ENCODE results near the gene DEPDC1B.
"Not testable (repeated sequence)": the region's sequence is repeated elsewhere in the genome, so short reads cannot be mapped to it uniquely, and the experiment has no call there.

Gene DEPDC1B

DNA sequence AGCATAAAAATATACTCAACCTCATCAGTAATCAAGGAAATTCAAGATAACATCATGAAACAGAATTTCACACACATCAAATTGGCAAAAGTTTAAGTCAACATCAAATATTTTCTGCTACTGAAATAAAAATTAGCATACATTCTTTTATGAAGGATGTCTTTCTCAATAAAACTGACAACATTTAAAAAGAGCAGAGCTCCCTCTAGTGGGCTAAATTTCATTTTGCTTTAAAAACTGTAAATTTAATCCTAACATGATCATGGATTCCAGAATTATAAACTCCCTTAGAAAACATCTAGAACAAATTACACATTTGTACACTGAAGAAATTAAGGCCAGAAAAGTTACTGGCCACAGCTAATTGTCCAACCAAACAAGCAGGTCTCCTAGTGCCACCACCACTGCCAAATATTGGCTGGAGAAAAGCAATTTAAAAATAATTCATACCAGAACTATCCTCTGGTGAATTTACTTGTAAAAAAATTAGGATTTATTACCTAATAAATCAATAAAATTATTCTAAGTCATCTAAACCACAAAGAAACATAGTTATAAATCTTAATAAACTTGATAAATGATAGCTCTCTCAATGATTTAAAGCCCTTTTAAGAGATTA is 31.2 kb downstream of the DEPDC1B start:
- intact Hi-C loops (cut with DNase I), result loop anchor here (2.0 kb wide), 1 partner anchor 858 kb away; no protein-coding TSS in a partner anchor
- DNase-seq, result no peak

DNA sequence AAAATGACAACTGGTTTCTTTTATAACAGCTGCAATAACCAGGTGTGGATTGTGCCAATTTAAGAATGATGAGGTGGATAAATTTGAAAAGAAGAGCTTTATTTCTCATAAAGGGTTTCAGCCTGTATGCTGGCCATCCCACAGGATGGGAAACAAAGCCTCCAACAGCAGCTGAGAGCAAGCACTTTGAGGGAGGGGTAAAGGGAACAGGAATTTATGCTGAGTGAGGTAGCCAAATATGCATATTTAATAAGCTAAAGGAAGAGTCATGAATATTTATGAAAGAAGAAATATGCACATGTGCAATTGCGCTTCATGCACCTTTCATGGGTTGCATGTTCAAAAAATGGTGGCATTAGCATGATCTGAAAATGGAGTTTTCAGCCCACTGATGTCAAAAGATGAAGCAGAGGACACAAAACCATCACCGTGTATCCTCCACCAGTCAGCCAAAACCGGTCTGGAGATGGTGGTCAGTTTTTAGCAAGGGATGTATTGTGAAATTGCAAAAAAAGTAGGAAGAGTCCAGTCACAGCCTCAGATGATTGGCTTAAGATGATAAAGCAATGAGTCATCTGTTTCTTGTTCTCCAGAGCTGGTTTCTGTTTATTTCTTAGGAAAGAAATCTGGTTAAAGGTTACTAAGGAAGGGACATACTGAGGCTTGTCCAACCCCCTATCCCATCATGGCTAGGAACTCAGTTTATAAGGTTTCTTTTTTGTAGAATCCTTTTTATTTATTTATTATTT is 47.9 kb downstream of the DEPDC1B start:
- intact Hi-C loops (cut with DNase I), result no loop called here
- no peak for DNase-seq

DNA sequence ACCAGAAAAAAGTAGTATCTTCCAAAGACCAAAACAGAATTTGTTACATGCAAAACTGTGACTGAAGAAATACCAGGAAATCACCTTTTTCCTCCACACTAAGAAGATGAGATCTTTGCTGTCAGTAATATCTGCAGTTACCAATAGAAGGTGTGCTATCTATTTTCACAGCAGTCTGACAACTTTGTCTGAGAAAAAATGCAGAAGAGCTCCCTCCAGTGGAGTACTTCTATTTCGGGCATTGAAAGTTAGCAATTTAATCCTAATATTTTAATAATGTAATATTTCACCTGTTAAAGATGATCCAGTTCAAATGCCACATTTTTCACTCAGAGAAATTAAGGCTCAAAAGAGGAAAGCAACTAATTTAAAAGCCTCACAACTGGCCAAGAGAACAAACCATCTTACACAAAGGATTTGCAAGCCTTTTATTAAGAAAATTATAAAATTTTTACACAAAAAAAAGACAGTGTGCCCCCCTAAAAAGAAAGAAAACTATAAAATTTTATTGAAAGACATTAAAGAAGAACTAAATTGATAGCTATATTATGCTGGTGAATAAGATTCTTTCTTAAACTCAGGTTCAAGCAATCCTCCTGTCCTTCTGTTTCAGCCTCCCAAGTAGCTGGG is 50.6 kb downstream of the DEPDC1B start:
- no peak for DNase-seq
- intact Hi-C loops (cut with DNase I), result loop anchor here (5.0 kb wide), 1 partner anchor 837 kb away; no protein-coding TSS in a partner anchor

DNA sequence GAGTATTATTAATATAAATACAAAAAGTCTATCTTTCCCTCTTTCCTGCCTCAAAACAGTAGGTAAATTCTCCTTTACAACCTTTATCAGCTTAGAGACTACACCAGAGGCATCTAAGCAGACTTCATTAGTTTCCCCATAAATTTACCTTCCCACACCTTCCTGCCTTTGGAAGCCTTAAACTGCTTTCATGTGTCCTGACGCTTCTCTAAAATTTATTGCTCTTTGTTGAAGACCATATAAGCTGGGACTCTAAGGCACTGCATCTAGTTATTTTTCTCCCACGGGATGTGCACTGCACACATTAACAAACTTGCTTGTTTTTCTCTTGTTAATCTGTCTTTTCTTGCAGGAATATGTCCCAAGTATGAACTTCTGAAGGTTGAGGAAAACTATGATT is 51.8 kb downstream of the DEPDC1B start:
- intact Hi-C loops (cut with DNase I), result loop anchor here (5.0 kb wide), 1 partner anchor 836 kb away; no protein-coding TSS in a partner anchor
- DNase-seq, result no peak

DNA sequence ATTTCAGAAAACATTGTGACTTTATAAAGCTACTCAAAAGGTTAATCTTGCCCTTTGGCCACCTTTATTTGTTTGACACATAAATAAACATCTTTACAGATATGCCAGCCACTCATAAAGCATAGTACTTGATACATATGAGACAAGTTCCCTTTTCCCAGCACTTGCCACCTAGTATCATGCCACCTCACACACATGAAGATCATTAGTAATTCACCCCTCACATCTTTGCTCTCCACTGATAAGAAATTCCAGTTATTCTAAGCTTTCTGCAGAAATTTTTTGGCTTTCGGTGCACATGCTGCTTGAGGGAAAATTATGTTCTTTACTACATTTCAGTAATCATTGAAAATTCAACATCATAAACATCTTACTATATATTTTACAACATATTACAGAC is 59.1 kb downstream of the DEPDC1B start:
- intact Hi-C loops (cut with DNase I), result no loop called here
- no peak for DNase-seq

DNA sequence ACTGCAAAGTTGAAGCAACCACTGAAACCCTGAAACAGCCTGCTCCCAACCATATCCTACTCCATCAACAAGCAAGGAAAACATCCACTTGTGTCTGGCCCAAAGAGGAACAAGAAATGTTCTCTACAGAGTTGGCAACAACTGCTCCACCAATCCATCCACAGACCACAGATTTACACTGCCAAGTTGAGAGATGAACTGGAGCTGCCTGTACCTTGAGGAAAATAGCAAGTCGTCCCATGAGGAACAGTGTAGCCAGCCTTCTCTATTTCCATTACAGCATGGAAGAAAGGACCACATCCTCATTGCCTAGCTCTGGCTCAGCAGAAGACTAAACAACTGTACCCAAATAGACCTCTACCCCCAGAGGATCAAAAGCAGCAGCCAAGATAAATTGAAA is 60.4 kb downstream of the DEPDC1B start:
- intact Hi-C loops (cut with DNase I), result no loop called here
- DNase-seq, result no peak

DNA sequence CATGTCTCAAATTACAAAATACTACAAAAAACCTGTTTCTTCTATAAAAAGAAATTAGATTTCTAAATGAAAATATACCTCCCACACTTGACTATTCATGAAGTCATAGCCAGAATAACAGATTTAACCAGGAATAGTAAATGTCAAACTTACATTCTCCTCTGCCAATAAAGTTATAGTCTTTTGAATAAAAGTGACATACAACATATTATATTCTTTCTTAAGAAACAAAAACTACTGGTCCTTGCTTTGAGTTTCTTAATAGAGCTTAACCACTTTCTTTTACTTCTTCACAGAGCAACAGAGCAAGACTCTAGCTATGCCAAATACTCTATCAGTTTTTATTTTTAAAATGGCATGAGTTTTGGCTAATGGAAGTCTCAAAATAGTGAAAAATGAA is 61.7 kb downstream of the DEPDC1B start:
- no peak for DNase-seq
- intact Hi-C loops (cut with DNase I), result no loop called here

DNA sequence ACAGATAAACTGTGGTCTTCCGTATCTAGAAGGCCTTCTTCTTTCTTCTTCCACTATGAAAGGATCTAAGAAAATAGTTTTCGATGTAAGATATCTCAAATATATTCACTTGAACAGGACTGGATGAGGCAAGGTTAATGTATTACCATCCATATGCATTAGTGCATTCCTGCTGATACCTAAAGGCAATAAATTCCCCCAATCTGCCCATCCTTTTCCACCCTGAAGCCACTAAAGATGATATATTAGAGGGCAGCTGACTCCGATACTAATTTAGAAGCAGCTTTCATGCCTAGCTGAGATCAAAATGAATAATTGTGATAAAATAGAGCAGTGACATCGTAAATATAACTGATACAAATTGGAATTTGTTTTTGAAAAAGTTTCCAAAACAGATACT is 63.3 kb downstream of the DEPDC1B start:
- intact Hi-C loops (cut with DNase I), result no loop called here

DNA sequence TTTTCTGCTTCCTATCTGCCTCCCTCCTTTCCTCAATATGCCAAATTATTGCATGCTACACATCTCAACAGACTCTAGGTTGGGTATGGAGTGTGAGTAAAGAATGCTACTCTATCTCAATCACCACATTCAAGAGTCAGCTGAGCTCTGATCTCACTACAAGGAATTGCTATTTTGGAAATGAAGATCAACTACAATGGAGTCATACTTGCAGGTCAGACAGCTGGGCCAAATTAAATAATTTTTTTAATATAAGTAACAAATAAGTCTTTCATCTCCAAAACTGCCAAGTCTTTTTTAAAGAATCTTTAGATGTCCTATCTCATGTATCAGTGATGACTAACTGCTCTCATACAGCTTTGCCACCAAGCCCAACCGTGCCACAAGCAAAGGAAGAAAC is 64.0 kb downstream of the DEPDC1B start:
- intact Hi-C loops (cut with DNase I), result no loop called here
- no peak for DNase-seq

More for the DNA sequence above, 63.3 kb downstream of the DEPDC1B start:
- DNase-seq, result no peak

DNA sequence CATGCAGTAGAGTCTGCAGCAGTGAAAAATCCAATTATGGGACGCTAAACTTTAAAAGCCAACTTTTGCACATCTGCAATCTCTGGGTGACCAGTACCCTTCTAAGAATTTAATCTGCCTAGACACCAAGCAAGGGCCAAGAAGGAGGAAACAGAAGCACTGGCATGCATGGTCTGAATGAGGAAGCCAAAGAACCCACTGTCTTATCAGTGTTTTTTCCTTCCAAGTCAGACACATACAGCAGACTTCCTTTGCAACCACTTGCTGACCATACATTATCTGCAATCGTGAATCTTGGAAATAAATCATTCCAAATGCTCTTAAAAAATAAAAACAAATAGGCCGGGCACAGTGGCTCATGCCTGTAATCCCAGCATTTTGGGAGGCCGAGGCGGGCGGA is 65.9 kb downstream of the DEPDC1B start:
- intact Hi-C loops (cut with DNase I), result loop anchor here (5.0 kb wide), 1 partner anchor 447 kb away; no protein-coding TSS in a partner anchor
- no peak for DNase-seq

DNA sequence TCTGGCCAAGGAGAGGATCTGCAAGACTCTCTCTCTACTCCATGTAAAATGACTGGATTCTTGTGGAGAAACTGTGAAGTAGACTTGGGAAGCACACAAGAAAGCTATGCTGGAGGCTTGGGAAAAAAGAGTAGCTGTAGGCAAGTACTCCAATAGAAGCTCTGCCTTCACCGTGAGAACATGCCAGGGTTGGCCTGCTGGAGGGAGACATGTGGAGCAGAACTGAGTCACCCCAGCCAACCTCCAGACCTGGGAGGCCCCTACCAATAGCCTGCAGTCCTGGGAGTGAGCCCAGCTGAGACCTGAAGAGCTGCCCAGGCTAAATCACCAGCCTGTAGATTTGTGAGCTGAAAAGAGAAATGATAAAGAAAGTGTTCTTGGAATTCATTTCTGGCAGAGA is 66.6 kb downstream of the DEPDC1B start:
- peak in 3 of 10 donors; percentile 12 to 72 (median 67) for DNase-seq
- intact Hi-C loops (cut with DNase I), result loop anchor here (5.0 kb wide), 1 partner anchor 446 kb away; no protein-coding TSS in a partner anchor

DNA sequence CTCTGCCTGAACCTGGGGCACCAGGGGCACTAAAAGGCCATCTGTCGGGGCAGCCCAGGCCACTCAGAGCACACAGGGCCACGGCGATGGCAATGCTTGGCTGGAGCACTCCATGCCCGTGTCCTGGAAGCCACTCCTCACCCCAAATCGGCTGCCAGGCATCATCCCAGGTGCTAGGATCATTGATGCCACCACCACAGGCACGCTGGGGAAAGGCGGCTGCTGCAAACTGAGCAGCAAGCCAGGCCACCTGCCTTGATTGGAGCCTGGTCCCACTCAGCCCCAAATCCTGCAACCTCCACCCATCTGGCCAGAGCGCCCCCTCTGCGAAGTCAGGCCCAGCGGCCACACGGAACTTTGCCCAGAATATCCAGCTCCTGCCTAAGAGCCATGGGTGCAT is 67.8 kb downstream of the DEPDC1B start:
- intact Hi-C loops (cut with DNase I), result loop anchor here (5.0 kb wide), 1 partner anchor 445 kb away; no protein-coding TSS in a partner anchor
- peak in 1 of 10 donors; percentile 87 for DNase-seq

DNA sequence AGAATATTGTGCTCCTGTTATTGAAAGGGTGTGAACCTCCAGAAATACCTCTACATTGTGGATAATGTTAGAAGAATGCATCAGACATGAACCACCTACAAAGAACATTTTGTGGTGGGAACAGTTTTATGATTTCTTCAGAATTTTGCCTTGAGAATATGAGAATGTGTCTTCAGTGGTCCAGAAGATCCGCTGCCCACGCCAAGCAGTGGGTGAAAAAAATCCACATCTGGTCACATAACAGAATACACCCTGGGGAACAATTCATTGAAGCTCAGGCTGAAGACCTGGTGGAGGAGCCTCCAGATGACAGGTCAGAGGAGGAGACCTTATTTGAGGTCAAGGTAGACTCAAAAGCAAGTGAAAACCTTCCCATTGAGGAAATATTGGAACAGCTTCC is 69.1 kb downstream of the DEPDC1B start:
- peak in 3 of 10 donors; percentile 7 to 68 (median 64) for DNase-seq
- intact Hi-C loops (cut with DNase I), result loop anchor here (5.0 kb wide), 1 partner anchor 444 kb away; no protein-coding TSS in a partner anchor

DNA sequence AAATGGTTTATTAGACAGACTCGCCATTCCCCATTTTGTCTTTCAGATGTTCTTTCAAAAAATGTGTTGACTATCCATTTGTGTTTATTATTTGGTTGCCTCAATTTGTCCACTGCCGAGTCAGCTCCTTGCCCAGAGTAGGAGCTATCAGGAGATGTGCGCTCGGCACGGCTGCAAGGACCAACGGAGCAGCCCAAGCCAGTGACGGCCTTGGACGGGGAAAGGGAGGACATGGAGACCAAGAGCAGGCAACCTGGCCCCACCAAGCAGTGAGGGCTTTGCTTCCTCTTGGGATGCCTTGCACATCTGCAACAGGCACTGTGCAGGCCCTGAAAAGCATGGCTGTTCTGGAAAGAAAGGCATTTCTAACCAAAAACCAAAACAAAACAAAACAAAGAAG is 69.8 kb downstream of the DEPDC1B start:
- intact Hi-C loops (cut with DNase I), result loop anchor here (5.0 kb wide), 1 partner anchor 443 kb away; no protein-coding TSS in a partner anchor
- DNase-seq, result peak in 1 of 10 donors; percentile 75

DNA sequence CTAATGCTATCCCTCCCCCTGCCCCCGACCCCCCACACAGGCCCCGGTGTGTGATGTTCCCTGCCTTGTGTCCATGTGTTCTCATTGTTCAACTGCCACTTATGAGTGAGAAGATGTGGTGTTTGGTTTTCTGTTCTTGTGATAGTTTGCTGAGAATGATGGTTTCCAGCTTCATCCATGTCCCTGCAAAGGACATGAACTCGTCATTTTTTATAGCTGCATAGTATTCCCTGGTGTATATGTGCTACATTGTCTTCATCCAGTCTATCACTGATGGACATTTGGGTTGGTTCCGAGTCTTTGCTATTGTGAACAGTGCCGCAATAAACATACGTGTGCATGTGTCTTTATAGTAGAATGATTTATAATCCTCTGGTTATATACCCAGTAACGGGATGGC is 75.1 kb downstream of the DEPDC1B start:
- DNase-seq; intact Hi-C loops (cut with DNase I): not testable (repeated sequence)

DNA sequence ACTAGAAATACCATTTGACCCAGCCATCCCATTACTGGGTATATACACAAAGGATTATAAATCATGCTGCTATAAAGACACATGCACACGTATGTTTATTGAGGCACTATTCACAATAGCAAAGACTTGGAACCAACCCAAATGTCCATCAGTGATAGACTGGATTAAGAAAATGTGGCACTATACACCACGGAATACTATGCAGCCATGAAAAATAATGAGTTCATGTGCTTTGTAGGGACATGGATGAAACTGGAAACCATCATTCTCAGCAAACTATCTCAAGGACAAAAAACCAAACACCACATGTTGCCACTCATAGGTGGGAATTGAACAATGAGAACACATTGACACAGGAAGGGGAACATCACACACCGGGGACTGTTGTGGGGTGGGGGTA is 79.2 kb downstream of the DEPDC1B start:
- DNase-seq; intact Hi-C loops (cut with DNase I): not testable (repeated sequence)

DNA sequence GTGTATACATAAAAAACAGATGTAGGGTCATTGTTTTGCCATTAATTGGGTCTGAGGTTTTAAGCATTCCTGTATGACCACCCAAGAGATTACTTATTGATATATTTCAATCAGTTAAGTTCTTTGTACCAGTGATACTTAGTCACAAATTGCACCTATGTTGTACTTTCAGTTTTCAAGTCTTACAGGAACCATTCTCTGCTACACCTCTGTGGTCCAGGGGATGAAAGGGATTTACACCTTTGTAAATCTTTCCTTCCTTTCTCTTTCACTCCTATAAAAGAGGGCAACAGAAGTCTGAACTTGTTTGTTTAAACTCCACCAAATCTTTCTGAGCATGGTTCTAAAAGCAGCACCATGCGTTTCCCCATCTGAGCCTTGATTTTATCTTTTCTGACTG is 86.1 kb downstream of the DEPDC1B start:
- no peak for DNase-seq
- intact Hi-C loops (cut with DNase I), result no loop called here

DNA sequence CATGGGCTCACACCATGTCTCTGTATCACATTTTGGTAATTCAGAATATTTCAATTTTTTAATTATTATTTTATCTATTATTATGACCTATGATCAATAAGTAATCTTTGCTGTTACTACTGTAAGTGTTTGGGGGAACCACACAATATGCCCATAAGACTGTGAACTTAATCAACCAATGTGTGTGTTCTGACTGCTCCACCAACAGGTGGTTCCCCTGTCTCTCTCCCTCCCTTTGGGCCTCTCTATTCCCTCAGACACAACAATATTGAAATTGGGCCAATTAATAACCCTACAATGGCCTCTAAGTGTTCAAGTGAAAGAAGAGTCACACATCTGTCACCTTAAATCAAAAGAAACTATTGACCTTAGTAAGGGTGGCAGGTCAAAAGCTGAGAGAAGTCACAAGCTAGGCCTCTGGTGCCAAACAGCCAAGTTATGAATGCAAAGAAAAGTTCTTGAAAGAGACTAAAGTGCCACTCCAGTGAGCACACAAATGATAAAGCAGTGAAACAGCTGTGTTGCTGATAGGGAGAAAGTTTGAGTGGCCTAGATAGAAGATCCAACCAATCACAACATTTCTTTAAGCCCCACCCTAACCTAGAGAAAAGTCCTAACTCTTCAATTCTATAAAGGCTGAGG is 88.7 kb downstream of the DEPDC1B start:
- intact Hi-C loops (cut with DNase I), result no loop called here
- no peak for DNase-seq

DNA sequence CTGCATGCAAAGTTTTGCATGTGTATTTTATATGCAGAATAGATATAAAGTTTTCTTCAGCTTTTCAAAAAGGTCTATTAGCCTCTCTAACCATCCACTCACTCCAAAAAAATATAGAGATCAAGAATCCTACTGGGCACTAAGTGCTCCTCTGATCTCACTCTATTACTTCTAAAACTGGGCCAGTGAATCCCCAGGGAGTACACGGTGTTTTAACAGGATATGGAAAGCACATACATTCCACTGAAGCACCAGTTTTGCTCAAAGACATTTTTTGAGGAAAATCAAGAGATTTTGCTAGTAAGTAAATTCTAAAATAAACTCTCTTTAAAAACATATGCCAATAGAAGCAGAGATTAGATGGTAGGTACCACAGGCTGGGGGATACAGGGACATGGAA is 95.2 kb downstream of the DEPDC1B start:
- no peak for DNase-seq
- intact Hi-C loops (cut with DNase I), result no loop called here

DNA sequence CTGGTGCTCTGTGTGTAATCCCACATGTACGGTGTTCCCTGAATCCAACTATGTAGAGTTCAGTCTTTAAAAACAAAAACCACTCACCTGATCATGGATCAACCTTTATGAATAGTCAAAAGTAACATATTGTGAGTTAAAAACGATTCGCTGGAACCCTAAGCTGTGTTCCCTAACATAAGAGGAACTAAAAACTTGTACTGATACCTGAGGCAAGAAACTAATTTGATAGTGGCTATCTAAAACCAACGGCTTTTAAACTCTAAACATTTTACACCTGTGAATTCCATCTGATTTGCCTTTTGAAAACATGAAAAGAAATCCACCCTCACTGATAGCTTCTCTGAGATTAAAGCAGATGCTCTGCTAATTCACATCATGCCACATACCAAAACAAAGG is 101.5 kb downstream of the DEPDC1B start:
- no peak for DNase-seq

More for the DNA sequence above, 101.5 kb downstream of the DEPDC1B start:
- intact Hi-C loops (cut with DNase I), result no loop called here
